Measurements from ENCODE around the gene IL36G. TPM values are rescaled to one million over a fixed set of nuclear protein-coding genes. Genes with fewer than 3 reads are reported as not detected.

The IL36G gene
- total RNA-seq, 4 donors from 2014 or later: 7.3 to 223 (median 7.7) TPM; not detected in 1

- Histone ChIP-seq H3K27ac (no peak overlapping the region), H3K27me3 (peaks cover 0 to 27% (median 0%) of the 10 kb centered on the region in 4 donors), H3K9me3 (no peaks in the 10 kb centered on the region), H3K4me3 (no peak overlapping the region), H3K4me1 (no peaks in the 10 kb centered on the region), H3K36me3 (no peaks in the 10 kb centered on the region)
- intact Hi-C loops (cut with DNase I): no loop called here
- 74 to 81% methylated on average over 3 of the region's 3 CpGs for WGBS, 2 donors
- no peak for TF ChIP-seq CTCF (IDR thresholded peaks at IDR 0.05)
- TF ChIP-seq POLR2A (IDR thresholded peaks at IDR 0.05): no peak
- no peak for DNase-seq
These were observed 40.7 kb downstream of the IL36G start for GRCh38 chr2:113018509-113018908.

- intact Hi-C loops (cut with DNase I): no loop called here
- H3K27ac ChIP-seq: no peak overlapping the region
- no peaks in the 10 kb centered on the region for H3K36me3 ChIP-seq
- no peaks in the 10 kb centered on the region for H3K9me3 ChIP-seq
- H3K27me3 ChIP-seq: peaks cover 0 to 43% (median 0%) of the 10 kb centered on the region in 4 donors
- H3K4me1 ChIP-seq: no peaks in the 10 kb centered on the region
- TF ChIP-seq CTCF (IDR thresholded peaks at IDR 0.05): no peak
- no peak for TF ChIP-seq POLR2A (IDR thresholded peaks at IDR 0.05)
- 53 to 74% methylated on average over 4 of the region's 4 CpGs for WGBS, 2 donors
- H3K4me3 ChIP-seq: no peak overlapping the region
- no peak for DNase-seq
These were observed 43.5 kb downstream of the IL36G start for GRCh38 chr2:113021312-113021711.

- Histone ChIP-seq H3K4me1 (no peaks in the 10 kb centered on the region), H3K4me3 (no peak overlapping the region), H3K27ac (no peak overlapping the region), H3K27me3 (peaks cover 0 to 54% (median 0%) of the 10 kb centered on the region in 4 donors), H3K9me3 (no peaks in the 10 kb centered on the region), H3K36me3 (no peaks in the 10 kb centered on the region)
- no peak for DNase-seq
- intact Hi-C loops (cut with DNase I): no loop called here
- TF ChIP-seq POLR2A (IDR thresholded peaks at IDR 0.05) (no peak), CTCF (IDR thresholded peaks at IDR 0.05) (no peak)
- 78 to 80% methylated on average over 2 of the region's 2 CpGs for WGBS, 2 donors
These were observed 47.0 kb downstream of the IL36G start for GRCh38 chr2:113024764-113025163.

- 56 to 57% methylated on average over 2 of the region's 2 CpGs for WGBS, 2 donors
- intact Hi-C loops (cut with DNase I): no loop called here
These were observed 47.9 kb downstream of the IL36G start for GRCh38 chr2:113025737-113026136.

GRCh38 chr2:113027691-113028090, 49.9 kb downstream of the IL36G start:
- Histone ChIP-seq H3K27ac (no peak overlapping the region), H3K4me3 (no peak overlapping the region), H3K4me1 (no peaks in the 10 kb centered on the region), H3K27me3 (peaks cover 0 to 64% (median 0%) of the 10 kb centered on the region in 4 donors), H3K9me3 (no peaks in the 10 kb centered on the region), H3K36me3 (no peaks in the 10 kb centered on the region)
- 64 to 81% methylated on average over 2 of the region's 2 CpGs for WGBS, 2 donors
- no peak for TF ChIP-seq POLR2A (IDR thresholded peaks at IDR 0.05)
- no peak for TF ChIP-seq CTCF (IDR thresholded peaks at IDR 0.05)
- no peak for DNase-seq
- intact Hi-C loops (cut with DNase I): no loop called here

More at GRCh38 chr2:113025737-113026136, 47.9 kb downstream of the IL36G start:
- TF ChIP-seq POLR2A (IDR thresholded peaks at IDR 0.05) (no peak), CTCF (IDR thresholded peaks at IDR 0.05) (no peak)
- Histone ChIP-seq H3K4me3 (no peak overlapping the region), H3K27me3 (peaks cover 0 to 62% (median 0%) of the 10 kb centered on the region in 4 donors), H3K4me1 (no peaks in the 10 kb centered on the region), H3K9me3 (no peaks in the 10 kb centered on the region), H3K36me3 (no peaks in the 10 kb centered on the region), H3K27ac (no peak overlapping the region)
- no peak for DNase-seq
